GM12891 (cell line): ENCODE data around the gene EXOSC7.
"Not testable (repeated sequence)": the region's sequence is repeated elsewhere in the genome, so short reads cannot be mapped to it uniquely, and the experiment has no call there.

Source experiments
- DNase-seq: peaks from one replicate; pipeline ENCODE4 v3.0.0; 2011; ENCODE audit warnings: low spot score; ENCODE audit not compliant: insufficient read length
- FAIRE-seq: peaks from 2 replicates; lab custom pipeline; 2011; peaks lifted over from hg19 to GRCh38; lab: Jason Lieb, UNC
- PAX5 ChIP-seq: IDR thresholded peaks from 2 replicates; pipeline ENCODE4 v1.6.1; 2011; ENCODE audit warnings: low read length, moderate library complexity, mild to moderate bottlenecking; ENCODE audit not compliant: insufficient read depth, severe bottlenecking
- POLR2A ChIP-seq: IDR thresholded peaks from 2 replicates; pipeline ENCODE4 v1.6.1; 2011; ENCODE audit warnings: low read depth, low read length, control low read depth
- POLR2AphosphoS5 ChIP-seq: IDR thresholded peaks from 2 replicates; pipeline ENCODE4 v1.6.1; 2011; ENCODE audit warnings: low read depth, low read length, control low read depth
- POU2F2 ChIP-seq: IDR thresholded peaks from 2 replicates; pipeline ENCODE4 v1.6.1; 2011; ENCODE audit warnings: low read depth, mild to moderate bottlenecking, control low read depth, low read length, moderate library complexity
- SPI1 ChIP-seq: IDR thresholded peaks from 2 replicates; pipeline ENCODE4 v1.6.1; 2011; ENCODE audit warnings: low read depth, low read length, control low read depth
- TAF1 ChIP-seq: IDR thresholded peaks from 2 replicates; pipeline ENCODE4 v1.6.1; 2011; ENCODE audit warnings: low read depth, low read length, control low read depth

EXOSC7 gene

DNA sequence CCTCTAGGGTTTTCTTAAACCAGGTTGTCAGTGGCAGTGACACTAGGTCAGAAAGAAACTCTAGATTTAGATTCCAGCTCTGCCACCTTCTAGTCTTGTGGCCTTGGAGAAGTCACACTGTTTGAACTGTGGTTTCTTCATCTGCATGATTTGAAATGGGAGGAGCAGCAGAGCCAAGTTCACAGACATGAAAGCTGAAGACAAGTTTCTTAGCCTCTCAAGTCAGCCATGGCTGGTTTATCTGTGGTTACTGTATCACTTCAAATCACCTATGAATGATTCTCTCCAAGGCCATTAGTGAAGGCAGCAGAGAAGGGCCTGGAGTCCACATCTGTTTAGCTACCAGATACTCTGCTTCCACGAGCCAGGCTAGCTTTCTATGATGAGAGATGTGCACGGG, 65.6 kb downstream of the EXOSC7 start:
- DNase-seq, result no peak
- no peak for FAIRE-seq

DNA sequence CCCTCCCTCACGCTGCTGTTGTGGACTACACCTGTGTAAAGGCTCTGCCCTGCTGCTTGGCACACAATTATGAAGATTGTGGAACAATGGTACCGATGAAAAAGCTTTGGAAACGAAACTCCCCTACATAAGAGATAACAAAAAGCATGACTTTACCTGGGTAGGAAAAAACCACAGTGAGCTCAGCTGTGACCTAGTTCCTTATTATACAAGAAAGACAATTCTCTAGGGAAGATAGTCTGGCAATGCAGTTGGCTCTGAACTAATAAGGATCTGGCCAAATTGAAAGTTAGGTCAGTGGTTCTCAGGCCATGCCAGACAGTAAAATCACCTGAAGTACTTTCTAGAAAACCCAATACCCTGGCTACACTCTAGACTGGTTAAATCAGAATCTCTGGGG, 66.1 kb downstream of the EXOSC7 start:
- FAIRE-seq (no peak), DNase-seq (no peak)
- TF ChIP-seq PAX5, result no peak
- TF ChIP-seq TAF1, result no peak
- no peak for TF ChIP-seq POLR2A
- TF ChIP-seq POLR2AphosphoS5, result no peak
- TF ChIP-seq POU2F2, result no peak
- TF ChIP-seq SPI1, result no peak

More for the DNA sequence above, 65.6 kb downstream of the EXOSC7 start:
- TF ChIP-seq TAF1, result no peak
- no peak for TF ChIP-seq POLR2A
- no peak for TF ChIP-seq POLR2AphosphoS5
- TF ChIP-seq PAX5, result no peak
- no peak for TF ChIP-seq POU2F2
- TF ChIP-seq SPI1, result no peak

DNA sequence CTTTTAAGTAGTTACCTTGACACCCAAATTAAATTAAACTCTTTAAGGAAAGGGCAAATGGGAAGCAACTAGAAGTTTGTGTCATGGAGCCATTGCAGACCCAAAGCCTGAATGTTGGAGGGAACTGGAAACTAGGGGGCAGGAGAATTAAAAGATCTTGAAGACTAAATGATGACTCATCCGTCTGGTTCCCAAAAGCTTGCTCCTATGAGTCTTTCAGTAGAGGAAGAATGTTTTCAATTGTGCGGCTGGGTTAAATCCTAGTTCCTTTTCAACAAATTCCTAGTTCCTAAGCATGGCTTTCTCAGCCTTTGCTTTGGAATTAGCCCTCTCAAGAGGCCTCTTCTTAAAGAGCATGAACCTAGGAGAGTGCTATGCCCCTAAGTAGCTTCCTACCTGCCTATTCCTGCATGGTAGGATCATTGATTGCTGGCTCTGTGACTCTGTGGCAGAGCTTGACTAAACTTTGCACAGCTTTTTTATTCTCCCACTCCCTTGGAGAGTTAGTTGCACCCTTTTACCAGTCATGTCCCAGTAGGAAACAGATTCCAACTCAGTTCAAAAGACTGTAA, 67.8 kb downstream of the EXOSC7 start:
- no peak for TF ChIP-seq TAF1
- TF ChIP-seq SPI1, result no peak
- no peak for TF ChIP-seq POLR2AphosphoS5
- TF ChIP-seq POU2F2, result no peak
- TF ChIP-seq POLR2A, result no peak
- no peak for TF ChIP-seq PAX5
- no peak for DNase-seq
- FAIRE-seq, result no peak

DNA sequence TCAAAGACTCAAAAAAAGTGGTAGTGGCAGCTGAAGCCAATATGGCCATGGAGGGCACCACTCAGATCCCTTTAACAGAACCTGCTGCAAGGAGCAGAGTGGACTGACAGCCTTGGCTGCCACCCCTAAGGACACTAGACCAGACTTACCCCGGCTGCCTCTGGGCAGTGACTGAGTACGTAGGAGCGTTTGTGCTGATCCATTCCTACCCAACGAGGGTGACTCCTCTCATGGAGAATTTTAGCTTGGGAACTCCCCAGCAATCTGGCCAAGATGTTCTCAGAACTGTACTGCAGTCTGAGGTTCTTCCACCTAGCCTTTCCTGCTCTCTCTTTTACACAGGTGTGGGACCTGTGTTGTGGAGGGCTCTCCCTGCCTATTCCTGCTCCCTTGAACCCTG, 72.2 kb downstream of the EXOSC7 start:
- no peak for DNase-seq
- no peak for TF ChIP-seq POU2F2
- no peak for TF ChIP-seq POLR2AphosphoS5
- no peak for TF ChIP-seq TAF1
- no peak for TF ChIP-seq SPI1
- no peak for TF ChIP-seq PAX5
- TF ChIP-seq POLR2A, result no peak
- no peak for FAIRE-seq

DNA sequence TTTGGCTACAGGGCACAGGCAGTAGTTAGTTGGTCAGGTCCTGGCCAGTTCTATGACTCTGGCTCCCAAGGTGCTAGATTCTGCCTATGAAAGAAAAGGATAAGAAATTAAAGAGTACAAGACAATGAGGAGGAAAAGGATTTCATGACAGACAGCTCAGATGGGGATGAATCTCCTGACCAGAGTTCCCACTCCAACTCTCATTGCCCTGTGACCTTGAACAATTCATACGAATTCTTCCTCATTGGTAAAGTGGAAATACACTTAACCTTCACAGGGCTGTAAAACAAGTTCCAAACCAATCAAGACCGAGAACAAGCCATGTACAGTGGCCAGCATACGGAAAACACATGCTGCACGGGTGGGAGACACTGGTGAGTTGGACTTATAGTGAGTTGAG, 73.8 kb downstream of the EXOSC7 start:
- FAIRE-seq (no peak), DNase-seq (no peak)
- no peak for TF ChIP-seq POLR2AphosphoS5
- TF ChIP-seq POLR2A, result no peak
- TF ChIP-seq TAF1, result no peak
- no peak for TF ChIP-seq POU2F2
- TF ChIP-seq PAX5, result no peak
- no peak for TF ChIP-seq SPI1

DNA sequence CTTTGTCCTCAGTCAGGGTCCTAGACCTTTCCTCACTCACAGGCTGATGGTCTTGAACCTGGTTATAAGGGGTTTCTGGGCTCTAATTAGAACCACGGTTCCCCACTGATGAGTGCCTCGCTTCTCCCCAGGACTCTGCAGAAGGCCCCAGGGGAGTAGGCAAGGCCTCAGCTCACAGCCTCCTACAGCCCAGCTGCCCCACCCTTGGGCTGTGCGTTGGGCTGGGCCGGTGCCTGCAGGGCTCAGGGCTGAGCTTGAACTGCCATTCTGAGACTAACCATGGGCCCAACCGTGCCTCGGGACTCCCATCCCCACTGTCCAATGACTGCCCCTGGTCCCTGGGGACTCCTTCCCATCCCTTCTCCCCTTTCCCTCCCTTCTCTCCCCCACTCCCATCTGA, 75.6 kb downstream of the EXOSC7 start:
- TF ChIP-seq POLR2AphosphoS5 (no peak), POLR2A (no peak), PAX5 (no peak), TAF1 (no peak), POU2F2 (no peak)
- no peak for DNase-seq
- FAIRE-seq, result no peak

DNA sequence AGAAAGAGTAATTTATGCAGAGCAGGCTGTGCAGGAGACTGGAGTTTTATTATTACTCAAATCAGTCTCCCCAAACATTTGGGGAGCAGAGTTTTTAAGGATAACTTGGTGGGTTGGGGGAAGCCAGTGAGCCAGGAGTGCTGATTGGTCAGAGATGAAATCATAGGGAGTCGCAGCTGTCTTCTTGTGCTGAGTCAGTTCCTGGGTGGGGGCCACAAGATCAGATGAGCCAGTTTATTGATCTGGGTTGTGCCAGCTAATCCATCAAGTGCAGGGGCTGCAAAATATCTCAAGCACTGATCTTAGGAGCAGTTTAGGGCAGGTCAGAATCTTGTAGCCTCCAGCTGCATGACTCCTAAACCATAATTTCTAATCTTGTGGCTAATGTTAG, 77.8 kb downstream of the EXOSC7 start:
- FAIRE-seq, DNase-seq: not testable (repeated sequence)

DNA sequence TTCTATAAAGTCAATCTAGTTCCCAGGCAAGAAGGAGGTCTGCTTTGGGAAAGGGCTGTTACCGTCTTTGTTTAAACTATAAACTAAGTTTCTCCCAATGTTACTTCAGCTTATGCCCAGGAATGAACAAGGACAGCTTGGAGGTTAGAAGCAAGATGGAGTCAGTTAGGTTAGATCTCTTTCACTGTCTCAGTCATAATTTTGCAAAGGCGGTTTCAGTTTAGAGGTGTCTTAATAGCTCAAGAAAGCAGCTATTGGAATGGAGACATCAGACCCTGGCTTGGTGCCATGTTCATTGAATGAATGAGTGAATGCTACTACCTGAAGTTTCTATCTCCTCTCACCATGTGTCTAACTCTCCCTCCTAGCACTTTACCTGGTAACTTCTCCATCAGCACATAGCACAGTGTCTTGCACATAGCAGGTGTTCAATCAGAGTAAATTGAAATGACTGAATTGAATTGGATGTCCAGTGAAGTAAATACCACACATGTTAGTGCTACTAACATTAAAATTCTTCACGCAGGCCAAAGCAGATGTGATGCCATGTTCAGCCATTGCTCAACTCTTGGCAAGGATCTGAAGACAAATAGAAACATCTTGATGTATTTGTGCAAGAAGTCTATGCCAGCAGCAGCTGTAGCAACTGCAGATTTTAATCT, 78.3 kb downstream of the EXOSC7 start:
- FAIRE-seq, result no peak
- TF ChIP-seq POLR2A (no peak), PAX5 (no peak), POU2F2 (no peak), SPI1 (no peak), TAF1 (no peak), POLR2AphosphoS5 (no peak)
- DNase-seq, result no peak

DNA sequence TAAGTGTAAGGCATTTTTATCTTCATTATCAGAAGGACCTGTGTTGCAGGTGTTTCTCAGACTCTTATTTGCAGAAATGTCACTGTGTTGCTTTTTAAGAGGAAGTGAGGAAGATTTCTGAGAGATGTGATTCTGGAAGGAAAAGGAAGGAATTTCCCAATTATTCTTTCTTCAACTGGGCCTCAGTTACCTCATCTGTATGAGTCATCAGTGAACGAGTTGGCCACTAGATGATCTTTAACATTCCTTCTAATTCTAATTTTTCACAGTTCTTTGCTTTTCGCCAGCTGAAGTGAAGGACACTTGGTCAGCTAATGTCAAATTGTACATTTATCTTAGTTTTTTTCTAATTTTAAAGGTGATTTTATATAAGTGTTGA, 79.0 kb downstream of the EXOSC7 start:
- FAIRE-seq (no peak), DNase-seq (no peak)
- no peak for TF ChIP-seq SPI1
- TF ChIP-seq POU2F2, result no peak
- TF ChIP-seq PAX5, result no peak
- no peak for TF ChIP-seq TAF1
- no peak for TF ChIP-seq POLR2AphosphoS5
- no peak for TF ChIP-seq POLR2A

DNA sequence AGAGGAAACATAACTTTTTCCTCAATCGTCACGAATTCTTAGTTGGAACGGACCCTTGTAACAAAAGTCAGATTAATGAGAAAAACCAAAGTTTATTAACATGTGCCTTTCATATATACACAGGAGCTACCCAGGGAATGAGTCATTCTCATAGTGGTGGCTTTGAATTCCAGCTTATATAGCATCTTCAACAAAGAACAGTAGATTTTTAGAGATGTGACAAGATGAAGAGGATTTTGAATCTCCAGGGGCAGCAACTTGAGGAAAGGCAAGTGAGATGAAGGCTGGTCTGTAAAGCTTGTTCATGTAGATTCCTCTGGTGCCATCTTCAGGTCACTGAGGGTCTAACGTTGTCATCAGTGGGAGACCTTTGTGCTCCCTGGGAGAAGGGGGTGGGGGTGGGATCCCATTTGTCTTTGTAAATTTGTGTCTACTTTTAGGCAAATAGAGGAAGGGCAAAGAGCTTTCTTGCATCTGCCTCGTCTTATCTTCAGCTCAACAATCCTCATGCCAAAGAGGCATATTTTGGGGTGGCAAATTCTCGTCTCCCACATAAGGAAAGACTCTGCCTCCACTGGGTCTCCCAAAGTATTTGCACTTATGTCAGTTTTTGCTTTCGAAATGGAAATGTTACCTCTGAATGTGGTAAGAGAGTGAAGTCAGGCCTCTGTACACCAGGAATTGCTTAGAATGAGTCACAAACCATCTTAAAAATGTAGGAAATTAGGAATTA, 79.5 kb downstream of the EXOSC7 start:
- no peak for FAIRE-seq
- TF ChIP-seq SPI1 (no peak), POLR2AphosphoS5 (no peak), POLR2A (no peak)
- no peak for DNase-seq
